Measurements from ENCODE around the gene ZMYM1.

Gene ZMYM1

DNA sequence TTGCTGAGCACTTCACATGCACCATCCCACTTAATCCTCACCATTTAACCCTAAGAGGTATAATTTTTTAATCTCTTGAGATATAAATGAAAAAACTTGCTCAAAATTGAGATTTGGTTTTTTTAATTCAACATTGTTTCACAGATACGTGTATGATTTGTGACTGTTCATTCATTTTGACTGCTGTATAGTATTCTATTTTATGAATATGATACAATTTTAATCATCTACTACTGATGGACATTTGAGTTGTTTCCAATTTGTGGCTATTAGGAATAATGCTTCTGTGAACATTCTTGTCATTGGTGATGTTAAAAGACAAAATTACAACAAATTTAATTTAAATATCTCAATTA lies 46.8 kb upstream of the ZMYM1 start:
- H4K20me1 ChIP-seq (ENCODE audit: insufficient read depth, low read length), result no peaks in the 10 kb centered on the region
- TF ChIP-seq EZH2phosphoT487 (IDR thresholded peaks at IDR 0.05; ENCODE audit: low read depth), result no peak
- TF ChIP-seq, protein P1, sequence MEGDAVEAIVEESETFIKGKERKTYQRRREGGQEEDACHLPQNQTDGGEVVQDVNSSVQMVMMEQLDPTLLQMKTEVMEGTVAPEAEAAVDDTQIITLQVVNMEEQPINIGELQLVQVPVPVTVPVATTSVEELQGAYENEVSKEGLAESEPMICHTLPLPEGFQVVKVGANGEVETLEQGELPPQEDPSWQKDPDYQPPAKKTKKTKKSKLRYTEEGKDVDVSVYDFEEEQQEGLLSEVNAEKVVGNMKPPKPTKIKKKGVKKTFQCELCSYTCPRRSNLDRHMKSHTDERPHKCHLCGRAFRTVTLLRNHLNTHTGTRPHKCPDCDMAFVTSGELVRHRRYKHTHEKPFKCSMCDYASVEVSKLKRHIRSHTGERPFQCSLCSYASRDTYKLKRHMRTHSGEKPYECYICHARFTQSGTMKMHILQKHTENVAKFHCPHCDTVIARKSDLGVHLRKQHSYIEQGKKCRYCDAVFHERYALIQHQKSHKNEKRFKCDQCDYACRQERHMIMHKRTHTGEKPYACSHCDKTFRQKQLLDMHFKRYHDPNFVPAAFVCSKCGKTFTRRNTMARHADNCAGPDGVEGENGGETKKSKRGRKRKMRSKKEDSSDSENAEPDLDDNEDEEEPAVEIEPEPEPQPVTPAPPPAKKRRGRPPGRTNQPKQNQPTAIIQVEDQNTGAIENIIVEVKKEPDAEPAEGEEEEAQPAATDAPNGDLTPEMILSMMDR (IDR thresholded peaks at IDR 0.05; ENCODE audit: low read depth, low read length), result no peak
- H2AFZ ChIP-seq (ENCODE audit: low read depth, low read length), result peak overlapping the region; percentile 69
- H3K27ac ChIP-seq (ENCODE audit: low read length), result no peak overlapping the region
- peaks cover 16% of the 10 kb centered on the region for H3K79me2 ChIP-seq (ENCODE audit: low read length)
- peak overlapping the region; percentile 78 for H3K4me2 ChIP-seq (ENCODE audit: low read length)
- H3K9ac ChIP-seq (ENCODE audit: low read length), result no peak overlapping the region
- peak overlapping the region; percentile 83 for H3K4me3 ChIP-seq (ENCODE audit: low read length)
- H3K9me3 ChIP-seq (ENCODE audit: insufficient read depth, low read length), result peaks cover 4% of the 10 kb centered on the region; the same call in 1 of the 2 replicates
- peaks cover 7% of the 10 kb centered on the region for H3K4me1 ChIP-seq (ENCODE audit: low read length)
- H3K36me3 ChIP-seq (replicated peaks; ENCODE audit: low read depth, low read length), result peaks cover 5% of the 10 kb centered on the region
- H3K27me3 ChIP-seq (ENCODE audit: low read depth, low read length), result no peaks in the 10 kb centered on the region

DNA sequence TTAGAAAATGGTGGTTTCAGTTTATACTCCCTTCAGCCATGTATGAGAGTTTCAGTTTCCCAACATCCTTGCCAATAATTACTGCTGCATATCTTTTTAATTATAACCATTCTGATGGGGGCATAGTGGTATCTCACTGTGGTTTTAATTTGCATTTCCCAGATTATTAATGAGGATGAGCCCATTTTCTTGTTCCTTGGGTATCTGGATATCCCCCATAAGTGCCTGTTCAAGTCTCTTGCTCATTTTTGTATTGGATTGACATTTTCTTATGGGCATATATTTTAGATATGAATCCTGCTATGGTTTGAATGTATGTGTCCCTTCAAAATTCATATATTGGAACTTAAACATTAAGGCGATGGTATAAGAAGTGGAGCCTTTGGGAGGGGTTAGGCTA lies 45.8 kb upstream of the ZMYM1 start:
- TF ChIP-seq, protein P1 (IDR thresholded peaks at IDR 0.05; ENCODE audit: low read depth, low read length), result no peak
- no peak overlapping the region for H3K9ac ChIP-seq (ENCODE audit: low read length)
- H3K27ac ChIP-seq (ENCODE audit: low read length), result no peak overlapping the region
- H2AFZ ChIP-seq (ENCODE audit: low read depth, low read length), result no peak overlapping the region
- no peaks in the 10 kb centered on the region for H4K20me1 ChIP-seq (ENCODE audit: insufficient read depth, low read length)
- peaks cover 7% of the 10 kb centered on the region for H3K4me1 ChIP-seq (ENCODE audit: low read length)
- peaks cover 4% of the 10 kb centered on the region; the same call in 1 of the 2 replicates for H3K9me3 ChIP-seq (ENCODE audit: insufficient read depth, low read length)
- H3K36me3 ChIP-seq (replicated peaks; ENCODE audit: low read depth, low read length), result peaks cover 5% of the 10 kb centered on the region
- no peak overlapping the region for H3K4me3 ChIP-seq (ENCODE audit: low read length)
- no peaks in the 10 kb centered on the region for H3K27me3 ChIP-seq (ENCODE audit: low read depth, low read length)
- no peak overlapping the region for H3K4me2 ChIP-seq (ENCODE audit: low read length)
- H3K79me2 ChIP-seq (ENCODE audit: low read length), result peaks cover 16% of the 10 kb centered on the region

DNA sequence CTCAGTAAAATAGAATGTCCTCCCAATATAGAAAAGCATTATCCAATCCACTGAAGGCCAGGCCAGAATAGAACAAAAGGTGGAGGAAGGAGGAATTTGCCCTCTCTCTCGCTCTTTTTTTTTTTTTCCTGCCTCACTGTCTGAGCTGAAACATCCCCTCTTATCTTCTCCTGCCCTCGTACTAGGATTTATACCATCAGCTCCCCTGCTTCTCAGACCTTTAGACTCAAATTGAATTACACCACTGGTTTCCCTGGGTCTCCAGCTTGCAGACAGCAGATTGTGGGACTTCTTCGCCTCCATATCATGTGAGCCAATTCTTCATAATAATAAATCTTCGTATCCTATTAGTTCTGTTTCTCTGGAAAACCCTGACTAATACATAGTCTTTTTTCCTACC lies 42.6 kb upstream of the ZMYM1 start:
- Histone ChIP-seq H3K4me1 (ENCODE audit: low read length) (no peaks in the 10 kb centered on the region), H2AFZ (ENCODE audit: low read depth, low read length) (no peak overlapping the region), H3K79me2 (ENCODE audit: low read length) (no peaks in the 10 kb centered on the region), H4K20me1 (ENCODE audit: insufficient read depth, low read length) (no peaks in the 10 kb centered on the region), H3K9ac (ENCODE audit: low read length) (no peak overlapping the region), H3K27me3 (ENCODE audit: low read depth, low read length) (no peaks in the 10 kb centered on the region), H3K27ac (ENCODE audit: low read length) (no peak overlapping the region), H3K36me3 (replicated peaks; ENCODE audit: low read depth, low read length) (peaks cover 5% of the 10 kb centered on the region), H3K4me2 (ENCODE audit: low read length) (no peak overlapping the region), H3K9me3 (ENCODE audit: insufficient read depth, low read length) (peaks cover 4% of the 10 kb centered on the region; the same call in 1 of the 2 replicates), H3K4me3 (ENCODE audit: low read length) (no peak overlapping the region)
- TF ChIP-seq, protein P1 (IDR thresholded peaks at IDR 0.05; ENCODE audit: low read depth, low read length), result no peak
- no peak for TF ChIP-seq EZH2phosphoT487 (IDR thresholded peaks at IDR 0.05; ENCODE audit: low read depth)

DNA sequence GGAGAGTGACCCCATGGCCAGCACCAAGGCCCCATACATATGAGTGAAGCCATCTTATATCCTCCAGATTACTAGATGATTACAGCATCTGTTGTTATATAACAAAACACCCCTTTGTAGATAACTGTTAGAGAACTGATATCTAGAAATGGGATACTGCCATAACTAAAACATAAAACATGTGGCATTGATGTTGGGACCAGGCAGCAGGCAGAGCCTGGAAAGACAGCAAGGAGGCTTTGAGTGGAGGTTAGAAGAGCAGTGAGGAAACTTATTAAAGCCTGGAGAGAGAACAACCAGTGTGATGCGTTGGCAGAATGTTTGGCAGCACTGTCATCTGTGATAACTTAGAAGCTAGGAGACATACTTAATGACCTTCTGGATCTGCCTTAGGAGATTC lies 42.0 kb upstream of the ZMYM1 start:
- H3K27me3 ChIP-seq (ENCODE audit: low read depth, low read length), result no peaks in the 10 kb centered on the region
- TF ChIP-seq, protein P1 (IDR thresholded peaks at IDR 0.05; ENCODE audit: low read depth, low read length), result no peak
- no peak for TF ChIP-seq EZH2phosphoT487 (IDR thresholded peaks at IDR 0.05; ENCODE audit: low read depth)
- no peak overlapping the region for H3K27ac ChIP-seq (ENCODE audit: low read length)

More for the DNA sequence above, 42.0 kb upstream of the ZMYM1 start:
- no peak overlapping the region for H3K9ac ChIP-seq (ENCODE audit: low read length)
- no peaks in the 10 kb centered on the region for H3K4me1 ChIP-seq (ENCODE audit: low read length)
- H3K4me3 ChIP-seq (ENCODE audit: low read length), result no peak overlapping the region
- no peaks in the 10 kb centered on the region for H3K79me2 ChIP-seq (ENCODE audit: low read length)
- H3K4me2 ChIP-seq (ENCODE audit: low read length), result no peak overlapping the region
- H3K9me3 ChIP-seq (ENCODE audit: insufficient read depth, low read length), result peaks cover 4% of the 10 kb centered on the region; the same call in 1 of the 2 replicates
- no peaks in the 10 kb centered on the region for H4K20me1 ChIP-seq (ENCODE audit: insufficient read depth, low read length)
- no peak overlapping the region for H2AFZ ChIP-seq (ENCODE audit: low read depth, low read length)
- peaks cover 5% of the 10 kb centered on the region for H3K36me3 ChIP-seq (replicated peaks; ENCODE audit: low read depth, low read length)

Measured in OCI-LY3 (cell line).